K562 (cell line): ENCODE data around the gene DLX2. TPM values are rescaled to one million over a fixed set of nuclear protein-coding genes. Genes with fewer than 3 reads are reported as not detected.

Source experiments
- ARID1B ChIP-seq: fragments of 450-650 bp; IDR thresholded peaks from 2 replicates; pipeline ENCODE4 v1.6.1; 2016; ENCODE audit warnings: antibody characterized with exemption, mild to moderate bottlenecking, inconsistent platforms
- ATF1 ChIP-seq, 2 experiments: fragments of 450-650 bp in 1 of 2; IDR thresholded peaks; 2 replicates each; pipeline ENCODE4 v1.6.1; 2016; ENCODE audit warnings: missing compliant biosample characterization in 1 of 2, missing genetic modification characterization in 1 of 2
- CREB1 ChIP-seq, 2 experiments: sonication (generic) in 1 of 2; formaldehyde crosslinking in 1 of 2; IDR thresholded peaks; 2 replicates each; pipeline versions ENCODE4 v1.6.1 to v1.8.0; 2012 to 2022; ENCODE audit warnings: inconsistent platforms in 1 of 2, mild to moderate bottlenecking in 1 of 2, missing genetic modification reagents in 1 of 2, moderate library complexity in 1 of 2
- CREBBP ChIP-seq: IDR thresholded peaks from one replicate; pipeline ENCODE4 v1.6.1; 2012; ENCODE audit warnings: low read depth, mild to moderate bottlenecking, control low read depth, inconsistent platforms, low read length
- CREM ChIP-seq: IDR thresholded peaks from 2 replicates; pipeline ENCODE4 v1.6.1; 2014; ENCODE audit warnings: antibody characterized with exemption, low read depth
- ESRRA ChIP-seq: fragments of 450-650 bp; IDR thresholded peaks from 2 replicates; pipeline ENCODE4 v1.6.1; 2014; ENCODE audit warnings: low read depth, mild to moderate bottlenecking, moderate library complexity, borderline replicate concordance
- ETV1 ChIP-seq: fragments of 450-650 bp; conservative IDR thresholded peaks from 2 replicates; pipeline ENCODE4 v1.6.1; 2016; ENCODE audit warnings: missing genetic modification characterization, control low read depth, low read depth, missing compliant biosample characterization
- FOXA3 ChIP-seq, 2 experiments: fragments of 450-650 bp in 1 of 2; sonication (generic) in 1 of 2; formaldehyde crosslinking; IDR thresholded peaks in 1 of 2; conservative IDR thresholded peaks in 1 of 2; 2 replicates each; pipeline versions ENCODE4 v1.4.0 to v1.8.0; 2020 to 2022; ENCODE audit warnings: mild to moderate bottlenecking in 2 of 2, missing genetic modification reagents in 1 of 2
- FOXP1 ChIP-seq: sonication (generic); formaldehyde crosslinking; IDR thresholded peaks from 2 replicates; pipeline ENCODE4 v1.8.0; 2022; ENCODE audit warnings: mild to moderate bottlenecking, missing genetic modification reagents
- GABPB1 ChIP-seq: sonication (generic); formaldehyde crosslinking; IDR thresholded peaks from 2 replicates; pipeline ENCODE4 v1.8.0; 2022; ENCODE audit warnings: mild to moderate bottlenecking, missing genetic modification reagents
- MAFK ChIP-seq: IDR thresholded peaks from 2 replicates; pipeline ENCODE4 v1.6.1; 2011; ENCODE audit warnings: low read length, improper control_type of control experiment
- MAZ ChIP-seq, 2 experiments: fragments of 450-650 bp in 1 of 2; sonication (generic) in 1 of 2; formaldehyde crosslinking; IDR thresholded peaks in 1 of 2; conservative IDR thresholded peaks in 1 of 2; 2 replicates each; pipeline versions ENCODE4 v1.4.0 to v1.5.0; 2020; ENCODE audit warnings: mild to moderate bottlenecking in 1 of 2, missing genetic modification reagents in 1 of 2
- RNF2 ChIP-seq: sonication (generic); IDR thresholded peaks from 2 replicates; pipeline ENCODE4 v1.6.1; 2016
- SP1 ChIP-seq: sonication (generic); formaldehyde crosslinking; IDR thresholded peaks from 2 replicates; pipeline ENCODE4 v1.8.1; 2022; ENCODE audit warnings: mild to moderate bottlenecking, missing genetic modification reagents
- SRSF9 ChIP-seq: fragments of 200-400 bp; formaldehyde crosslinking; IDR thresholded peaks from 2 replicates; pipeline ENCODE4 v1.6.1; 2017; ENCODE audit warnings: low read depth, low read length, borderline replicate concordance
- STAG1 ChIP-seq: sonication (generic); formaldehyde crosslinking; IDR thresholded peaks from 2 replicates; pipeline ENCODE4 v1.5.0; 2020; ENCODE audit warnings: missing genetic modification reagents, borderline replicate concordance
- ZBTB40 ChIP-seq, 2 experiments: fragments of 450-650 bp in 1 of 2; sonication (generic) in 1 of 2; formaldehyde crosslinking in 1 of 2; IDR thresholded peaks; 2 replicates each; pipeline versions ENCODE4 v1.7.1 to v1.9.0; 2016 to 2022; ENCODE audit warnings: inconsistent platforms in 1 of 2, mild to moderate bottlenecking in 1 of 2, missing genetic modification reagents in 1 of 2
- ZBTB7A ChIP-seq: IDR thresholded peaks from 2 replicates; pipeline ENCODE4 v1.6.1; 2011; ENCODE audit warnings: low read depth, mild to moderate bottlenecking, low read length, moderate library complexity, borderline replicate concordance; ENCODE audit not compliant: control insufficient read depth
- polyA plus RNA-seq, 8 experiments: library from polyadenylated mRNA; depleted of rRNA in 4 of 8; stranded (reverse) in 5 of 8; unstranded in 3 of 8; fragments of >200 nt; fragmentation: Nextera tagmentation in 2 of 8; fragmentation: Illumina TruSeq in 1 of 8; extraction: Ambion mirVana in 2 of 8; extraction: Trizol in 1 of 8; gene quantifications; 2 replicates each; pipeline versions ENCODE4 v1.2.1 to v1.2.3, GENCODE V29; 2011 to 2014; ENCODE audit warnings: inconsistent platforms in 1 of 8, missing spikeins in 1 of 8
- total RNA-seq, 7 experiments: library from RNA; depleted of rRNA in 6 of 7; stranded (reverse); fragments of >200 nt in 6 of 7; fragmentation: Illumina TruSeq in 2 of 7; extraction: Trizol in 2 of 7; gene quantifications; 2 replicates each; pipeline versions ENCODE4 v1.2.1 to v1.2.3, GENCODE V29; 2011 to 2021; ENCODE audit warnings: low replicate concordance in 1 of 7

The DLX2 gene
- total and polyA plus RNA-seq, 9 of the 15 experiments (the other 6 are each of a cell fraction or from before 2014, with no cell fraction given): 0.14 to 4.3 (median 0.86) TPM

GRCh38 chr2:172103471-172104272 is 972 bp upstream of the DLX2 start (continued):
- TF ChIP-seq ATF1 (CRISPR knock-in tag; IDR thresholded peaks at IDR 0.05) (no peak), ATF1 (tag; IDR thresholded peaks at IDR 0.05) (0 out of 2 replicates have a peak, but pooled peaks have one; percentile 5), MAFK (peak; percentile 38; the same call in 1 of the 2 replicates), SRSF9 (no peak), MAZ (CRISPR knock-in tag; conservative IDR thresholded peaks at IDR 0.05 in 1 of 2, IDR thresholded peaks at IDR 0.05 in 1 of 2) (peak in 1 of 2 experiments; percentile 84; a peak in 2 of 4 replicates), FOXP1 (0 out of 2 replicates have a peak, but pooled peaks have one; percentile 35), RNF2 (no peak), CREM (peak; percentile 74), GABPB1 (CRISPR knock-in tag) (peak; percentile 69), ESRRA (peak; percentile 56; the same call in 1 of the 2 replicates), SP1 (CRISPR knock-in tag) (peak; percentile 87), ZBTB7A (peak; percentile 71; the same call in 1 of the 2 replicates), STAG1 (peak; percentile 98), ARID1B (peak; percentile 9; the same call in 1 of the 2 replicates), CREBBP (no peak), ETV1 (peak; percentile 36; the same call in 1 of the 2 replicates), ZBTB40 (IDR thresholded peaks at IDR 0.05) (0 out of 2 replicates have a peak, but pooled peaks have one; percentile 49), ZBTB40 (CRISPR knock-in tag; IDR thresholded peaks at IDR 0.05) (no peak), FOXA3 (CRISPR knock-in tag; conservative IDR thresholded peaks at IDR 0.05 in 1 of 2, IDR thresholded peaks at IDR 0.05 in 1 of 2) (no peak), CREB1 (IDR thresholded peaks at IDR 0.05) (no peak; the same call in 1 of the 2 replicates), CREB1 (CRISPR knock-in tag; IDR thresholded peaks at IDR 0.05) (peak; percentile 43; the same call in 1 of the 2 replicates)
